Measurements from ENCODE around the gene GBP4. TPM values are rescaled to one million over a fixed set of nuclear protein-coding genes. Genes with fewer than 3 reads are reported as not detected.

The GBP4 gene
- total and polyA plus RNA-seq, 2 experiments from 2014 or later = 0.28 to 3.9 TPM

- H3K27me3 ChIP-seq = no peaks in the 10 kb centered on the region
- H2AFZ ChIP-seq = no peak overlapping the region
- H3K79me2 ChIP-seq = no peaks in the 10 kb centered on the region
- H3K4me2 ChIP-seq = no peak overlapping the region
- WGBS (ENCODE audit: low lambda C conversion rate, missing lambda C conversion rate) = 78% methylated on average over 2 of the region's 2 CpGs
- no peak overlapping the region for H3K27ac ChIP-seq
- no peaks in the 10 kb centered on the region for H3K9me3 ChIP-seq (ENCODE audit: low read depth)
- TF ChIP-seq EZH2phosphoT487 (IDR thresholded peaks at IDR 0.05; ENCODE audit: low read depth, severe bottlenecking, unreplicated experiment) (no peak), EZH2 (IDR thresholded peaks at IDR 0.05; ENCODE audit: borderline replicate concordance) (no peak), CTCF (IDR thresholded peaks at IDR 0.05; ENCODE audit: poor library complexity) (no peak)
- DNase-seq (ENCODE audit: low spot score) = no peak
- no peaks in the 10 kb centered on the region for H3K9me2 ChIP-seq (replicated peaks; ENCODE audit: insufficient read depth)
- no peaks in the 10 kb centered on the region for H4K20me1 ChIP-seq (ENCODE audit: insufficient read depth, poor library complexity, severe bottlenecking)
- no peaks in the 10 kb centered on the region for H3K4me1 ChIP-seq (ENCODE audit: insufficient read depth)
- H3K4me3 ChIP-seq = no peak overlapping the region
- H3K36me3 ChIP-seq (replicated peaks; ENCODE audit: insufficient read depth, low read depth) = no peaks in the 10 kb centered on the region
Measured at GRCh38 chr1:89143484-89143883, 55.3 kb downstream of the GBP4 start.

GRCh38 chr1:89142160-89142559 lies 56.6 kb downstream of the GBP4 start:
- Histone ChIP-seq H3K4me1 (ENCODE audit: insufficient read depth) (no peaks in the 10 kb centered on the region), H2AFZ (no peak overlapping the region), H4K20me1 (ENCODE audit: insufficient read depth, poor library complexity, severe bottlenecking) (no peaks in the 10 kb centered on the region), H3K79me2 (no peaks in the 10 kb centered on the region), H3K4me2 (no peak overlapping the region), H3K9me3 (ENCODE audit: low read depth) (no peaks in the 10 kb centered on the region), H3K27me3 (no peaks in the 10 kb centered on the region), H3K36me3 (replicated peaks; ENCODE audit: insufficient read depth, low read depth) (no peaks in the 10 kb centered on the region), H3K4me3 (no peak overlapping the region), H3K27ac (no peak overlapping the region), H3K9me2 (replicated peaks; ENCODE audit: insufficient read depth) (no peaks in the 10 kb centered on the region)
- no peak for TF ChIP-seq EZH2phosphoT487 (IDR thresholded peaks at IDR 0.05; ENCODE audit: low read depth, severe bottlenecking, unreplicated experiment)
- no peak for TF ChIP-seq EZH2 (IDR thresholded peaks at IDR 0.05; ENCODE audit: borderline replicate concordance)
- TF ChIP-seq CTCF (IDR thresholded peaks at IDR 0.05; ENCODE audit: poor library complexity) = no peak
- 88% methylated on average over 4 of the region's 4 CpGs for WGBS (ENCODE audit: low lambda C conversion rate, missing lambda C conversion rate)
- DNase-seq (ENCODE audit: low spot score) = no peak

- H3K9me2 ChIP-seq (replicated peaks; ENCODE audit: insufficient read depth) = no peaks in the 10 kb centered on the region
- H3K4me2 ChIP-seq = no peak overlapping the region
- H3K9me3 ChIP-seq (ENCODE audit: low read depth) = no peaks in the 10 kb centered on the region
- H4K20me1 ChIP-seq (ENCODE audit: insufficient read depth, poor library complexity, severe bottlenecking) = no peaks in the 10 kb centered on the region
- WGBS (ENCODE audit: low lambda C conversion rate, missing lambda C conversion rate) = 90% methylated on average over 1 of the region's 1 CpG
- peaks cover 5% of the 10 kb centered on the region for H3K4me1 ChIP-seq (ENCODE audit: insufficient read depth)
- H3K79me2 ChIP-seq = no peaks in the 10 kb centered on the region
- no peak overlapping the region for H3K27ac ChIP-seq
- H3K4me3 ChIP-seq = no peak overlapping the region
- DNase-seq (ENCODE audit: low spot score) = no peak
- H2AFZ ChIP-seq = no peak overlapping the region
- TF ChIP-seq CTCF (IDR thresholded peaks at IDR 0.05; ENCODE audit: poor library complexity) (no peak), EZH2phosphoT487 (IDR thresholded peaks at IDR 0.05; ENCODE audit: low read depth, severe bottlenecking, unreplicated experiment) (no peak), EZH2 (IDR thresholded peaks at IDR 0.05; ENCODE audit: borderline replicate concordance) (no peak)
- no peaks in the 10 kb centered on the region for H3K27me3 ChIP-seq
- no peaks in the 10 kb centered on the region for H3K36me3 ChIP-seq (replicated peaks; ENCODE audit: insufficient read depth, low read depth)
Measured at GRCh38 chr1:89133747-89134146, 65.0 kb downstream of the GBP4 start.

Other genes starting within 250 kb of the GBP4 start
- 55.6 and 56.3 TPM in 2 replicates for gene KYAT3, start 206.3 kb downstream of the GBP4 start, total RNA-seq
- 45.5 and 45.9 TPM in 2 replicates for gene KYAT3, start 206.3 kb downstream of the GBP4 start, polyA plus RNA-seq
- gene RBMXL1, start 206.3 kb downstream of the GBP4 start, total RNA-seq = 17.4 and 18.7 TPM in 2 replicates
- 9.2 and 10.7 TPM in 2 replicates for gene RBMXL1, start 206.3 kb downstream of the GBP4 start, polyA plus RNA-seq
- gene GBP3, start 176.1 kb downstream of the GBP4 start, total RNA-seq = 10.8 and 12.0 TPM in 2 replicates
- 5.4 and 5.5 TPM in 2 replicates for gene GBP3, start 176.1 kb downstream of the GBP4 start, polyA plus RNA-seq
- gene GBP1, start 133.7 kb downstream of the GBP4 start, total RNA-seq = 18.9 and 20.3 TPM in 2 replicates
- gene GBP1, start 133.7 kb downstream of the GBP4 start, polyA plus RNA-seq = 12.0 and 19.3 TPM in 2 replicates
- 31.7 and 32.9 TPM in 2 replicates for gene GBP2, start 72.8 kb downstream of the GBP4 start, total RNA-seq
- 11.0 and 13.9 TPM in 2 replicates for gene GBP2, start 72.8 kb downstream of the GBP4 start, polyA plus RNA-seq
- 0.63 and 1.0 TPM in 2 replicates for gene GBP7, start 22.9 kb downstream of the GBP4 start, total RNA-seq
- gene GBP7, start 22.9 kb downstream of the GBP4 start, polyA plus RNA-seq = 0.06 and 0.27 TPM in 2 replicates
- gene GBP5, start 73.9 kb upstream of the GBP4 start, total RNA-seq = not detected in 2 replicates
- not detected in 2 replicates for gene GBP5, start 73.9 kb upstream of the GBP4 start, polyA plus RNA-seq
- 0.03 TPM in 1 of 2 replicates, not detected in the other for gene GBP6, start 165.1 kb upstream of the GBP4 start, total RNA-seq
- not detected in 2 replicates for gene GBP6, start 165.1 kb upstream of the GBP4 start, polyA plus RNA-seq